Neural cell (in vitro differentiated cells): ENCODE results near the gene TRIM58. TPM values are rescaled to one million over a fixed set of nuclear protein-coding genes. Genes with fewer than 3 reads are reported as not detected.

Experiments
- H2AFZ ChIP-seq: fragments of 200-600, 300-800 bp; sonication (generic), shearing (Covaris generic); 2 replicates; pipeline ENCODE4 v1.6.0; 2014; ENCODE audit warnings: low read depth, mild to moderate bottlenecking, antibody characterized with exemption, low read length, moderate library complexity
- H3F3A ChIP-seq: fragments of 200-600 bp; shearing (Covaris generic); 2 replicates; pipeline ENCODE4 v1.6.1; 2016; ENCODE audit warnings: mild to moderate bottlenecking, moderate library complexity, mixed read lengths, antibody characterized with exemption, low read length; ENCODE audit not compliant: insufficient read depth, poor library complexity, severe bottlenecking
- H3K27ac ChIP-seq: fragments of 200-600, 300-800 bp; sonication (generic), shearing (Covaris generic); 2 replicates; pipeline ENCODE4 v1.5.1; 2014; ENCODE audit warnings: mild to moderate bottlenecking, low read length, moderate library complexity
- H3K27me3 ChIP-seq: fragments of 300-800, 200-600 bp; sonication (generic), shearing (Covaris generic); 2 replicates; pipeline ENCODE4 v1.6.0; 2014; ENCODE audit warnings: mild to moderate bottlenecking, low read depth, low read length, moderate library complexity; ENCODE audit not compliant: insufficient read depth
- H3K36me3 ChIP-seq: fragments of 300-800, 200-600 bp; sonication (generic), shearing (Covaris generic); 2 replicates; pipeline ENCODE4 v1.5.1; 2014; ENCODE audit warnings: mild to moderate bottlenecking, antibody characterized with exemption, low read length, moderate library complexity; ENCODE audit not compliant: insufficient read depth
- H3K4me2 ChIP-seq: fragments of 300-800, 200-600 bp; sonication (generic), shearing (Covaris generic); 2 replicates; pipeline ENCODE4 v1.6.0; 2014; ENCODE audit warnings: mild to moderate bottlenecking, low read length
- H3K4me3 ChIP-seq: fragments of 300-800, 200-600 bp; sonication (generic), shearing (Covaris generic); 2 replicates; pipeline ENCODE4 v1.5.1; 2014; ENCODE audit warnings: mild to moderate bottlenecking, low read length, moderate library complexity
- H3K79me2 ChIP-seq: fragments of 200-600 bp; shearing (Covaris generic); replicated peaks from 2 replicates; pipeline ENCODE4 v1.6.0; 2014; ENCODE audit warnings: mild to moderate bottlenecking, low read length, moderate library complexity; ENCODE audit not compliant: insufficient read depth
- H3K9ac ChIP-seq: fragments of 300-800, 200-600 bp; sonication (generic), shearing (Covaris generic); 2 replicates; pipeline ENCODE4 v1.6.1; 2016; ENCODE audit warnings: mild to moderate bottlenecking, low read length, mixed read lengths
- H3K9me2 ChIP-seq: fragments of 200-600 bp; shearing (Covaris generic); 2 replicates; pipeline ENCODE4 v1.6.1; 2016; ENCODE audit warnings: mild to moderate bottlenecking, low read length, mixed read lengths; ENCODE audit not compliant: insufficient read depth
- H3K9me3 ChIP-seq: fragments of 200-600, 300-800 bp; sonication (generic), shearing (Covaris generic); 2 replicates; pipeline ENCODE4 v1.6.1; 2016; ENCODE audit warnings: mild to moderate bottlenecking, mixed run types, low read length, moderate library complexity, mixed read lengths
- H4K20me1 ChIP-seq: fragments of 200-600 bp; shearing (Covaris generic); 2 replicates; pipeline ENCODE4 v1.6.1; 2016; ENCODE audit warnings: mild to moderate bottlenecking, mixed run types; ENCODE audit not compliant: insufficient read depth
- EP300 ChIP-seq: fragments of 450-650 bp; conservative IDR thresholded peaks from 2 replicates; pipeline ENCODE4 v1.6.1; 2014; ENCODE audit warnings: antibody characterized with exemption, mild to moderate bottlenecking, moderate library complexity; ENCODE audit not compliant: poor library complexity, severe bottlenecking
- EZH2 ChIP-seq: fragments of 200-600, 300-800 bp; shearing (Covaris generic), sonication (generic); IDR thresholded peaks from 2 replicates; pipeline ENCODE4 v1.6.1; 2014; ENCODE audit warnings: antibody characterized with exemption, low read length, borderline replicate concordance, mild to moderate bottlenecking; ENCODE audit not compliant: insufficient read depth, poor library complexity, severe bottlenecking
- MXI1 ChIP-seq: fragments of 450-650 bp; conservative IDR thresholded peaks from 2 replicates; pipeline ENCODE4 v1.6.1; 2014; ENCODE audit warnings: antibody characterized with exemption, mild to moderate bottlenecking; ENCODE audit not compliant: poor library complexity, severe bottlenecking
- POLR2AphosphoS5 ChIP-seq: IDR thresholded peaks from 2 replicates; pipeline ENCODE4 v1.6.1; 2012
- RAD21 ChIP-seq: fragments of 450-650 bp; conservative IDR thresholded peaks from 2 replicates; pipeline ENCODE4 v1.6.1; 2014; ENCODE audit warnings: antibody characterized with exemption, mild to moderate bottlenecking, moderate library complexity
- SMC3 ChIP-seq: fragments of 450-650 bp; conservative IDR thresholded peaks from 2 replicates; pipeline ENCODE4 v1.6.1; 2014; ENCODE audit warnings: antibody characterized with exemption, mild to moderate bottlenecking, moderate library complexity; ENCODE audit not compliant: poor library complexity
- TAF1 ChIP-seq: IDR thresholded peaks from 2 replicates; pipeline ENCODE4 v1.6.1; 2012; ENCODE audit warnings: low read depth
- polyA plus RNA-seq: library from polyadenylated mRNA; depleted of rRNA; stranded (reverse); fragments of >200 nt; gene quantifications from 2 replicates; pipeline ENCODE4 v1.2.3, GENCODE V29; 2014
- TF ChIP-seq, protein P1 (sequence below): fragments of 450-650 bp; IDR thresholded peaks from 2 replicates; pipeline ENCODE4 v1.5.1; 2014; ENCODE audit warnings: antibody characterized with exemption, mild to moderate bottlenecking, moderate library complexity; ENCODE audit not compliant: poor library complexity, severe bottlenecking
- TF ChIP-seq, protein P2 (sequence below): IDR thresholded peaks from 2 replicates; pipeline ENCODE4 v1.6.1; 2012; ENCODE audit warnings: borderline replicate concordance

The TRIM58 gene
- polyA plus RNA-seq, 1 donor from 2014 or later: 0.12 TPM

DNA sequence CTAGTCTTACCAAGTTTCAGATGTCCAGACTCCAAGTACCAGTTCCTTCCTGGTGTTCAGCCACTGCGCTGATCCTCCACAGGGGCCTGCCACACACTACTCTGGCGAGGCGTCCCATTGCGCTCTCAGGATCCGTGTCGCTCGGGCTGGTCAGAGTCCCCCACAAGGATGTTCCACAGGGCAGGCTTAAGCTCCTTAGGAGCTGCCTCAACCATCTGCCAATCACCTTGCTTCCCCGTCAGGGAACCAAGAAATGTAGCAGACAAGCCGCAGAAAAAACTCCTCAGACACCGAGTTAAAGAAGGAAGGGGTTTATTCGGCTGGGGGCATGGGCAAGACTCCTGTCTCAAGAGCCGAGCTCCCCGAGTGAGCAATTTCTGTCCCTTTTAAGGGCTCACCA, 48.2 kb downstream of the TRIM58 start:
- Histone ChIP-seq H4K20me1 (no peaks in the 10 kb centered on the region), H3F3A (no peaks in the 10 kb centered on the region), H3K4me3 (no peak overlapping the region), H3K9me2 (no peaks in the 10 kb centered on the region), H3K27ac (no peak overlapping the region), H3K27me3 (no peaks in the 10 kb centered on the region), H3K36me3 (no peaks in the 10 kb centered on the region), H3K79me2 (no peaks in the 10 kb centered on the region), H3K9me3 (peaks cover 4% of the 10 kb centered on the region), H3K4me2 (no peak overlapping the region), H3K9ac (no peak overlapping the region), H2AFZ (no peak overlapping the region)
- TF ChIP-seq MXI1 (no peak), EZH2 (no peak), SMC3 (no peak), RAD21 (no peak), TAF1 (no peak), EP300 (no peak), POLR2AphosphoS5 (no peak)
- TF ChIP-seq, protein P1, sequence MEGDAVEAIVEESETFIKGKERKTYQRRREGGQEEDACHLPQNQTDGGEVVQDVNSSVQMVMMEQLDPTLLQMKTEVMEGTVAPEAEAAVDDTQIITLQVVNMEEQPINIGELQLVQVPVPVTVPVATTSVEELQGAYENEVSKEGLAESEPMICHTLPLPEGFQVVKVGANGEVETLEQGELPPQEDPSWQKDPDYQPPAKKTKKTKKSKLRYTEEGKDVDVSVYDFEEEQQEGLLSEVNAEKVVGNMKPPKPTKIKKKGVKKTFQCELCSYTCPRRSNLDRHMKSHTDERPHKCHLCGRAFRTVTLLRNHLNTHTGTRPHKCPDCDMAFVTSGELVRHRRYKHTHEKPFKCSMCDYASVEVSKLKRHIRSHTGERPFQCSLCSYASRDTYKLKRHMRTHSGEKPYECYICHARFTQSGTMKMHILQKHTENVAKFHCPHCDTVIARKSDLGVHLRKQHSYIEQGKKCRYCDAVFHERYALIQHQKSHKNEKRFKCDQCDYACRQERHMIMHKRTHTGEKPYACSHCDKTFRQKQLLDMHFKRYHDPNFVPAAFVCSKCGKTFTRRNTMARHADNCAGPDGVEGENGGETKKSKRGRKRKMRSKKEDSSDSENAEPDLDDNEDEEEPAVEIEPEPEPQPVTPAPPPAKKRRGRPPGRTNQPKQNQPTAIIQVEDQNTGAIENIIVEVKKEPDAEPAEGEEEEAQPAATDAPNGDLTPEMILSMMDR: no peak
- TF ChIP-seq, protein P2, sequence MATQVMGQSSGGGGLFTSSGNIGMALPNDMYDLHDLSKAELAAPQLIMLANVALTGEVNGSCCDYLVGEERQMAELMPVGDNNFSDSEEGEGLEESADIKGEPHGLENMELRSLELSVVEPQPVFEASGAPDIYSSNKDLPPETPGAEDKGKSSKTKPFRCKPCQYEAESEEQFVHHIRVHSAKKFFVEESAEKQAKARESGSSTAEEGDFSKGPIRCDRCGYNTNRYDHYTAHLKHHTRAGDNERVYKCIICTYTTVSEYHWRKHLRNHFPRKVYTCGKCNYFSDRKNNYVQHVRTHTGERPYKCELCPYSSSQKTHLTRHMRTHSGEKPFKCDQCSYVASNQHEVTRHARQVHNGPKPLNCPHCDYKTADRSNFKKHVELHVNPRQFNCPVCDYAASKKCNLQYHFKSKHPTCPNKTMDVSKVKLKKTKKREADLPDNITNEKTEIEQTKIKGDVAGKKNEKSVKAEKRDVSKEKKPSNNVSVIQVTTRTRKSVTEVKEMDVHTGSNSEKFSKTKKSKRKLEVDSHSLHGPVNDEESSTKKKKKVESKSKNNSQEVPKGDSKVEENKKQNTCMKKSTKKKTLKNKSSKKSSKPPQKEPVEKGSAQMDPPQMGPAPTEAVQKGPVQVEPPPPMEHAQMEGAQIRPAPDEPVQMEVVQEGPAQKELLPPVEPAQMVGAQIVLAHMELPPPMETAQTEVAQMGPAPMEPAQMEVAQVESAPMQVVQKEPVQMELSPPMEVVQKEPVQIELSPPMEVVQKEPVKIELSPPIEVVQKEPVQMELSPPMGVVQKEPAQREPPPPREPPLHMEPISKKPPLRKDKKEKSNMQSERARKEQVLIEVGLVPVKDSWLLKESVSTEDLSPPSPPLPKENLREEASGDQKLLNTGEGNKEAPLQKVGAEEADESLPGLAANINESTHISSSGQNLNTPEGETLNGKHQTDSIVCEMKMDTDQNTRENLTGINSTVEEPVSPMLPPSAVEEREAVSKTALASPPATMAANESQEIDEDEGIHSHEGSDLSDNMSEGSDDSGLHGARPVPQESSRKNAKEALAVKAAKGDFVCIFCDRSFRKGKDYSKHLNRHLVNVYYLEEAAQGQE: no peak

DNA sequence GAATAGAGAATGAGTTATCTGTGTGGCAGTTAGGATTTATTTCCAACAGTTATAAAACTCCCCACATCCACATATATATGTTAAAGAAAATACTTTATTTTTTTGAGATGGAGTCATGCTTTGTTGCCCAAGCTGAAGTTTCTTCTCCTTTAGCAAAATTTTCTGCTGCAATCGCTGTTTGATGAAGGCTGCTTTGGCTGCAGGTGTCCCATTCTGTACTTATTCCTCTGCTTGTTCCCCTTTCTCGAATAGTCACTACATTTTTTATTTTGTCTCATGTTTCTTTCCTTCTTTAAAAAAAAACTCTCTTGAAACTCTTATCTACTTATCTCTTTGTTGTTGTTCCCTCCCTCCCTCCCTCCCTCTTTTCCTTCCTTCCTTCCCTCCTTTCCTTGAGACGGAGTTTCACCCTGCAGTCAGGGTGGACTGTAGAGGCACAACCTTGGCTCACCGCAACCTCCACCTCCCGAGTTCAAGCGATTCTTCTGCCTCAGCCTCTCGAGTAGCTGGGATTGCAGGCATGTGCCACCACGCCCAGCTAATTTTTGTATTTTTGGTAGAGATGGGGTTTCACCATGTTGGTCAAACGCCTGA, 49.0 kb downstream of the TRIM58 start:
- H2AFZ ChIP-seq: no peak overlapping the region
- H3K9me3 ChIP-seq: peaks cover 4% of the 10 kb centered on the region

More for the DNA sequence above, 49.0 kb downstream of the TRIM58 start:
- H3K27me3 ChIP-seq: no peaks in the 10 kb centered on the region
- no peak overlapping the region for H3K9ac ChIP-seq
- no peaks in the 10 kb centered on the region for H3F3A ChIP-seq
- no peak overlapping the region for H3K4me3 ChIP-seq
- no peaks in the 10 kb centered on the region for H3K9me2 ChIP-seq
- H3K4me2 ChIP-seq: no peak overlapping the region
- H3K27ac ChIP-seq: no peak overlapping the region
- no peak for TF ChIP-seq TAF1
- TF ChIP-seq, protein P1: no peak
- H3K79me2 ChIP-seq: no peaks in the 10 kb centered on the region
- H4K20me1 ChIP-seq: no peaks in the 10 kb centered on the region
- no peaks in the 10 kb centered on the region for H3K36me3 ChIP-seq
